HepG2 (cell line): ENCODE measurements around the gene PSMC1. TPM values are rescaled to one million over a fixed set of nuclear protein-coding genes. Genes with fewer than 3 reads are reported as not detected.

Experiments
- ATAC-seq: fragments of 200-7000 bp; cut with Tn5 transposase; 3 replicates; pipeline ENCODE4 v1.9.1; 2020; ENCODE audit warnings: mild to moderate bottlenecking, moderate library complexity
- BruUV-seq: library from RNA; stranded (reverse); fragments of 400-500 nt; replicated peaks from 2 replicates; lab custom pipeline; 2021; lab: Mats Ljungman, UMichigan
- CTCF ChIA-PET: fragments of 300-600 bp; formaldehyde crosslinking; extraction: SDS; loops from one replicate; lab custom pipeline; 2021; ENCODE audit warnings: low total read pairs, inconsistent platforms, low intra/inter-chr PET ratio; lab: Yijun Ruan, JAX
- POLR2A ChIA-PET: fragments of 350-600 bp; sonication (Branson Sonifier 250); formaldehyde crosslinking; loops from one replicate; lab custom pipeline; 2020; ENCODE audit warnings: antibody characterized with exemption, inconsistent platforms; lab: Yijun Ruan, JAX
- DNase-seq: peaks from one replicate; pipeline ENCODE4 v3.0.0-alpha.2; 2015; ENCODE audit warnings: low spot score
- FAIRE-seq: peaks from 3 replicates; lab custom pipeline; 2011; peaks lifted over from hg19 to GRCh38; lab: Jason Lieb, UNC
- H2AFZ ChIP-seq: one replicate; pipeline ENCODE4 v1.6.1; 2011; ENCODE audit warnings: low read length, inconsistent platforms
- H3K27ac ChIP-seq: fragments of 300-600 bp; 3 replicates; pipeline ENCODE4 v1.8.0; 2011; ENCODE audit warnings: mixed run types, mild to moderate bottlenecking, mixed read lengths, low read length, inconsistent platforms; ENCODE audit not compliant: insufficient read depth; ENCODE audit errors: extremely low read length
- H3K27me3 ChIP-seq, 2 experiments: fragments of 200-600 bp in 1 of 2; 2 replicates in 1 of 2; 3 replicates in 1 of 2; pipeline versions ENCODE4 v1.6.0 to v1.8.0; 2011; ENCODE audit warnings: low read length in 2 of 2, mild to moderate bottlenecking in 2 of 2, moderate library complexity in 2 of 2, inconsistent platforms in 1 of 2; ENCODE audit not compliant: insufficient read depth in 2 of 2, control insufficient read depth in 1 of 2
- H3K36me3 ChIP-seq, 2 experiments: fragments of 200-600 bp in 1 of 2; replicated peaks in 1 of 2; 2 replicates in 1 of 2; 3 replicates in 1 of 2; pipeline versions ENCODE4 v1.5.1 to v1.8.0; 2011; ENCODE audit warnings: low read length in 2 of 2, inconsistent platforms in 1 of 2; ENCODE audit not compliant: insufficient read depth in 2 of 2, control insufficient read depth in 1 of 2
- H3K4me1 ChIP-seq: 2 replicates; pipeline ENCODE4 v1.5.1; 2012; ENCODE audit warnings: low read length, inconsistent platforms; ENCODE audit not compliant: insufficient read depth
- H3K4me2 ChIP-seq: 2 replicates; pipeline ENCODE4 v1.6.0; 2011; ENCODE audit warnings: low read depth, low read length, inconsistent platforms
- H3K4me3 ChIP-seq, 3 experiments: fragments of 200-600 bp in 1 of 3; sonication (generic), shearing (Covaris generic) in 1 of 3; replicated peaks in 1 of 3; 2 replicates each; pipeline ENCODE4 v1.5.1; 2011 to 2016; ENCODE audit warnings: low read length in 3 of 3, inconsistent platforms in 2 of 3, low read depth in 2 of 3, mild to moderate bottlenecking in 2 of 3, control low read depth in 1 of 3, mixed read lengths in 1 of 3; ENCODE audit not compliant: insufficient read depth in 1 of 3
- H3K79me2 ChIP-seq: one replicate; pipeline ENCODE4 v1.6.1; 2011; ENCODE audit warnings: low read length, inconsistent platforms; ENCODE audit not compliant: insufficient read depth
- H3K9ac ChIP-seq: 2 replicates; pipeline ENCODE4 v1.6.0; 2011; ENCODE audit warnings: mild to moderate bottlenecking, low read depth, low read length, inconsistent platforms; ENCODE audit not compliant: insufficient read depth
- H3K9me3 ChIP-seq: 2 replicates; pipeline ENCODE4 v1.5.1; 2012; ENCODE audit warnings: mild to moderate bottlenecking, low read length
- H4K20me1 ChIP-seq: 2 replicates; pipeline ENCODE4 v1.6.0; 2011; ENCODE audit warnings: inconsistent platforms, mild to moderate bottlenecking, low read length, moderate library complexity; ENCODE audit not compliant: insufficient read depth
- ATF7-NPFF ChIP-seq: sonication (generic); formaldehyde crosslinking; IDR thresholded peaks from 2 replicates; pipeline ENCODE4 v1.8.1; 2023; ENCODE audit warnings: mild to moderate bottlenecking, low read depth, missing genetic modification reagents, moderate library complexity
- CENPT ChIP-seq: sonication (generic); formaldehyde crosslinking; IDR thresholded peaks from 2 replicates; pipeline ENCODE4 v1.8.0; 2022; ENCODE audit warnings: low read depth, mild to moderate bottlenecking, moderate library complexity, missing genetic modification reagents
- CREM ChIP-seq, 2 experiments: sonication (generic) in 1 of 2; formaldehyde crosslinking in 1 of 2; IDR thresholded peaks; 2 replicates each; pipeline versions ENCODE4 v1.4.0 to v1.6.1; 2016 to 2020; ENCODE audit warnings: antibody characterized with exemption in 1 of 2, mild to moderate bottlenecking in 1 of 2, missing genetic modification reagents in 1 of 2
- MBD4 ChIP-seq: IDR thresholded peaks from 2 replicates; pipeline ENCODE4 v1.6.1; 2012; ENCODE audit warnings: low read length, inconsistent platforms, borderline replicate concordance
- NCOA5 ChIP-seq: sonication (generic); formaldehyde crosslinking; IDR thresholded peaks from 2 replicates; pipeline ENCODE4 v1.4.0; 2020; ENCODE audit warnings: missing genetic modification reagents
- REPIN1 ChIP-seq: sonication (generic); formaldehyde crosslinking; IDR thresholded peaks from 2 replicates; pipeline ENCODE4 v1.8.0; 2022; ENCODE audit warnings: missing genetic modification reagents, low read depth, mild to moderate bottlenecking, borderline replicate concordance
- SKI ChIP-seq: fragments of 450-650 bp; IDR thresholded peaks from one replicate; pipeline ENCODE4 v1.6.1; 2018; ENCODE audit warnings: mild to moderate bottlenecking; ENCODE audit not compliant: partially characterized antibody
- TCF7L2 ChIP-seq: IDR thresholded peaks from 2 replicates; pipeline ENCODE4 v1.6.1; 2011; ENCODE audit warnings: mild to moderate bottlenecking, low read depth, low read length, moderate library complexity
- ZBTB42 ChIP-seq: sonication (generic); formaldehyde crosslinking; IDR thresholded peaks from 2 replicates; pipeline ENCODE4 v1.5.0; 2020; ENCODE audit warnings: mild to moderate bottlenecking, missing genetic modification reagents
- ZNF143 ChIP-seq: sonication (generic); formaldehyde crosslinking; IDR thresholded peaks from 2 replicates; pipeline ENCODE4 v1.4.0; 2020; ENCODE audit warnings: missing genetic modification reagents
- ZNF256 ChIP-seq: sonication (generic); formaldehyde crosslinking; conservative IDR thresholded peaks from 2 replicates; pipeline ENCODE4 v1.4.0; 2020; ENCODE audit warnings: missing genetic modification reagents
- ZNF619 ChIP-seq: sonication (generic); formaldehyde crosslinking; IDR thresholded peaks from 2 replicates; pipeline ENCODE4 v1.4.0; 2020; ENCODE audit warnings: mild to moderate bottlenecking, missing genetic modification reagents
- ZNF850 ChIP-seq: sonication (generic); formaldehyde crosslinking; conservative IDR thresholded peaks from 2 replicates; pipeline ENCODE4 v1.9.0; 2021; ENCODE audit warnings: mild to moderate bottlenecking, missing genetic modification reagents
- ZSCAN9 ChIP-seq: IDR thresholded peaks from 2 replicates; pipeline ENCODE4 v1.6.1; 2016; ENCODE audit warnings: borderline replicate concordance
- WGBS: methylation state at CpG from one replicate; pipeline ENCODE4 v1.1.6; 2017; ENCODE audit warnings: low lambda C conversion rate; 5-methylcytosine and 5-hydroxymethylcytosine counted together
- in situ Hi-C: cut with HindIII; loops from 2 replicates; pipeline ENCODE4 v1.10.0; 2017; ENCODE audit warnings: low pct_unique_long_range_greater_than_20kb; ENCODE audit not compliant: extremely low pct_ligation_motif_present
- intact Hi-C: fragments of 100-400 bp; cut with micrococcal nuclease; formaldehyde crosslinking; loops from one replicate; pipeline ENCODE4 v1.10.0; 2022; ENCODE audit not compliant: unreplicated experiment
- polyA plus RNA-seq, 8 experiments: library from polyadenylated mRNA; depleted of rRNA in 3 of 8; stranded (reverse) in 7 of 8; unstranded in 1 of 8; fragments of >200 nt; fragmentation: Illumina TruSeq in 4 of 8; extraction: Trizol in 4 of 8; gene quantifications; 2 replicates each; pipeline versions ENCODE4 v1.2.1 to v1.2.3, GENCODE V29; 2011 to 2016; ENCODE audit warnings: low read depth in 4 of 8, missing spikeins in 1 of 8, mixed read lengths in 1 of 8; ENCODE audit not compliant: insufficient read depth in 1 of 8
- total RNA-seq, 5 experiments: library from RNA; depleted of rRNA; stranded (reverse); fragments of >200 nt; fragmentation: Illumina TruSeq; extraction: Trizol; gene quantifications; 2 replicates each; pipeline ENCODE4 v1.2.3, GENCODE V29; 2016; ENCODE audit warnings: low read depth in 1 of 5
- TF ChIP-seq, protein P1 (sequence below): sonication (generic); formaldehyde crosslinking; IDR thresholded peaks from 2 replicates; pipeline ENCODE4 v1.4.0; 2020; ENCODE audit warnings: missing genetic modification reagents
- TF ChIP-seq, protein P2 (sequence below): sonication (generic); formaldehyde crosslinking; IDR thresholded peaks from 2 replicates; pipeline ENCODE4 v1.4.0; 2020; ENCODE audit warnings: low read depth, mild to moderate bottlenecking, missing genetic modification reagents
- TF ChIP-seq, protein P3 (sequence below): sonication (generic); formaldehyde crosslinking; IDR thresholded peaks from 2 replicates; pipeline ENCODE4 v1.4.0; 2020; ENCODE audit warnings: mild to moderate bottlenecking, missing genetic modification reagents

PSMC1 gene
- total and polyA plus RNA-seq, 2 of the 13 experiments (the other 11 are each of a cell fraction or from before 2014, with no cell fraction given), result 48.6 to 167 TPM

DNA sequence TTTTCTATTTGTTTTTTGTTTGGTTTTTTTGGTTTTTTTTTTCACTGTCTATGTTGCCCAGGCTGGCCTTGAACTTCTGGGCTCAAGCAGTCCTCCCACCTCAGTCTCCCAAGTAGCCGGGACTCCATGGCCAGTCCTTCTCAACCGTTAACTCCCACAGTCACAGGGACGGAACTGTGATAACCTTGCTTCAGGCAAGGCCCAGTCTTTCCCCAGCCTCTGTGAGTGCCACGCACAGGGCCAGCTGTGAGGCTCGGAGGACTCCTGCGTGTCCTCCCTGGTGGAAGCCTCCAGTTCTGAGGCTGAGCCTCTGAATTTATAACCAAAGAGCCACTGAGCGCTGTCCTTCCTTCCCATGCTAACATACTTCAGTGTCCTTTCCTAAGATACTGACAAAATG lies 23.7 kb downstream of the PSMC1 start:
- in situ Hi-C loops, result no loop called here
- Histone ChIP-seq H3K36me3 (peaks cover 4 to 28% of the 10 kb centered on the region in 2 experiments; a peak in 4 of 5 replicates), H3K4me2 (no peak overlapping the region), H3K4me3 (no peak overlapping the region), H3K9me3 (no peaks in the 10 kb centered on the region), H3K4me1 (no peaks in the 10 kb centered on the region)
- TF ChIP-seq, protein P1, sequence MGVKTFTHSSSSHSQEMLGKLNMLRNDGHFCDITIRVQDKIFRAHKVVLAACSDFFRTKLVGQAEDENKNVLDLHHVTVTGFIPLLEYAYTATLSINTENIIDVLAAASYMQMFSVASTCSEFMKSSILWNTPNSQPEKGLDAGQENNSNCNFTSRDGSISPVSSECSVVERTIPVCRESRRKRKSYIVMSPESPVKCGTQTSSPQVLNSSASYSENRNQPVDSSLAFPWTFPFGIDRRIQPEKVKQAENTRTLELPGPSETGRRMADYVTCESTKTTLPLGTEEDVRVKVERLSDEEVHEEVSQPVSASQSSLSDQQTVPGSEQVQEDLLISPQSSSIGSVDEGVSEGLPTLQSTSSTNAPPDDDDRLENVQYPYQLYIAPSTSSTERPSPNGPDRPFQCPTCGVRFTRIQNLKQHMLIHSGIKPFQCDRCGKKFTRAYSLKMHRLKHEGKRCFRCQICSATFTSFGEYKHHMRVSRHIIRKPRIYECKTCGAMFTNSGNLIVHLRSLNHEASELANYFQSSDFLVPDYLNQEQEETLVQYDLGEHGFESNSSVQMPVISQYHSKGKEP (CRISPR knock-in tag), result no peak
- TF ChIP-seq, all 625 proteins: peak for 0
- Histone ChIP-seq H3K27me3 (no peaks in the 10 kb centered on the region), H4K20me1 (no peaks in the 10 kb centered on the region), H3K79me2 (no peaks in the 10 kb centered on the region), H3K27ac (no peak overlapping the region), H3K9ac (no peak overlapping the region), H2AFZ (no peak overlapping the region)
- FAIRE-seq (no peak), DNase-seq (no peak), ATAC-seq (no peak)
- BruUV-seq, result no TSS peak
- ChIA-PET POLR2A (no interaction called here), CTCF (no interaction called here)
- intact Hi-C loops, result no loop called here
- 98% methylated on average over 7 of the region's 7 CpGs for WGBS

DNA sequence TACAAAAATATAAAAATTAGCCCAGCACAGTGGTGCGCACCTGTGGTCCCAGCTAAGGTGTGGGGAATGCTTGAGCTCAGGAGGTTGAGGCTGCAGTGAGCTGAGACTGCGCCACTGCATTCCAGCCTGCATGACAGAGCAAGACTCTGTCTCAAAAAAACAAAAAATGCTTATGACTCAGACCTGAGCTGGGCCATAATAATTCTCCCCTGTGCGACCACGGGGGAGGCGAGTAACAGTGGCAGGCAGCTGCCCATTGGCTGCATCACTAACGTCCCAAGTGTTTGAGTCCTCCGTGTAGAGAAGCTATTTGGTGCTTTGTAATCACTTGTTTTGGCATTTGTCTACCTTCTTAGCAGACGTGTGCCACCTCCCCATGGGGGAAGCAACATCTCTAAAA lies 24.9 kb downstream of the PSMC1 start:
- FAIRE-seq, result no peak
- ATAC-seq, result no peak
- BruUV-seq, result no TSS peak
- no peaks in the 10 kb centered on the region for H3K79me2 ChIP-seq
- no peak overlapping the region for H3K4me3 ChIP-seq
- no peak overlapping the region for H3K4me2 ChIP-seq
- intact Hi-C loops, result no loop called here
- CTCF ChIA-PET, result no interaction called here
- no peaks in the 10 kb centered on the region for H4K20me1 ChIP-seq
- no peak overlapping the region for H3K9ac ChIP-seq
- DNase-seq, result no peak
- no peak overlapping the region for H3K27ac ChIP-seq
- POLR2A ChIA-PET, result no interaction called here
- H3K36me3 ChIP-seq, result peaks cover 7 to 35% of the 10 kb centered on the region in 2 experiments; a peak in 4 of 5 replicates
- H3K9me3 ChIP-seq, result no peaks in the 10 kb centered on the region
- H3K27me3 ChIP-seq, result no peaks in the 10 kb centered on the region
- H3K4me1 ChIP-seq, result no peaks in the 10 kb centered on the region
- 96% methylated on average over 8 of the region's 8 CpGs for WGBS
- no peak overlapping the region for H2AFZ ChIP-seq
- in situ Hi-C loops, result no loop called here
- TF ChIP-seq ATF7-NPFF (CRISPR knock-in tag) (no peak), ZNF143 (CRISPR knock-in tag) (no peak), ZBTB42 (no peak), ZSCAN9 (CRISPR knock-in tag) (no peak), SKI (no peak), NCOA5 (CRISPR knock-in tag) (no peak), CENPT (no peak), TCF7L2 (no peak), REPIN1 (CRISPR knock-in tag) (no peak), ZNF619 (no peak), CREM (IDR thresholded peaks at IDR 0.05) (no peak), CREM (CRISPR knock-in tag; IDR thresholded peaks at IDR 0.05) (no peak), MBD4 (no peak), ZNF256 (CRISPR knock-in tag) (no peak), ZNF850 (CRISPR knock-in tag) (no peak)
- TF ChIP-seq, protein P2, sequence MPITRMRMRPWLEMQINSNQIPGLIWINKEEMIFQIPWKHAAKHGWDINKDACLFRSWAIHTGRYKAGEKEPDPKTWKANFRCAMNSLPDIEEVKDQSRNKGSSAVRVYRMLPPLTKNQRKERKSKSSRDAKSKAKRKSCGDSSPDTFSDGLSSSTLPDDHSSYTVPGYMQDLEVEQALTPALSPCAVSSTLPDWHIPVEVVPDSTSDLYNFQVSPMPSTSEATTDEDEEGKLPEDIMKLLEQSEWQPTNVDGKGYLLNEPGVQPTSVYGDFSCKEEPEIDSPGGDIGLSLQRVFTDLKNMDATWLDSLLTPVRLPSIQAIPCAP, result no peak
- TF ChIP-seq, protein P3, sequence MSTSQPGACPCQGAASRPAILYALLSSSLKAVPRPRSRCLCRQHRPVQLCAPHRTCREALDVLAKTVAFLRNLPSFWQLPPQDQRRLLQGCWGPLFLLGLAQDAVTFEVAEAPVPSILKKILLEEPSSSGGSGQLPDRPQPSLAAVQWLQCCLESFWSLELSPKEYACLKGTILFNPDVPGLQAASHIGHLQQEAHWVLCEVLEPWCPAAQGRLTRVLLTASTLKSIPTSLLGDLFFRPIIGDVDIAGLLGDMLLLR, result no peak
